Calu3 (cell line): Measurements from ENCODE around the gene PLD5. TPM values are rescaled to one million over a fixed set of nuclear protein-coding genes. Genes with fewer than 3 reads are reported as not detected.

Experiments
- BruUV-seq: library from RNA; stranded (reverse); fragments of 400-500 nt; replicated peaks from 2 replicates; lab custom pipeline; 2021; lab: Mats Ljungman, UMichigan
- CTCF ChIA-PET: fragments of 300-600 bp; sonication (Branson Sonifier 250); formaldehyde crosslinking; loops from one replicate; lab custom pipeline; 2022; ENCODE audit warnings: antibody characterized with exemption; lab: Charles Lee
- DNase-seq: peaks from one replicate; pipeline ENCODE4 v3.0.0; 2022
- H3K27ac Mint-ChIP-seq: one replicate; pipeline ENCODE4 v1.8.0; 2022; ENCODE audit warnings: mixed read lengths; ENCODE audit not compliant: unreplicated experiment
- H3K27me3 Mint-ChIP-seq: one replicate; pipeline ENCODE4 v1.8.0; 2022; ENCODE audit warnings: mixed read lengths; ENCODE audit not compliant: unreplicated experiment
- H3K36me3 Mint-ChIP-seq: one replicate; pipeline ENCODE4 v1.8.0; 2022; ENCODE audit warnings: mild to moderate bottlenecking, moderate library complexity, mixed read lengths; ENCODE audit not compliant: insufficient read depth, unreplicated experiment
- H3K4me1 Mint-ChIP-seq: one replicate; pipeline ENCODE4 v1.8.0; 2022; ENCODE audit warnings: mild to moderate bottlenecking, low read depth, mixed read lengths; ENCODE audit not compliant: unreplicated experiment
- H3K4me3 Mint-ChIP-seq: one replicate; pipeline ENCODE4 v1.8.0; 2022; ENCODE audit warnings: mild to moderate bottlenecking, low read depth, moderate library complexity, mixed read lengths; ENCODE audit not compliant: unreplicated experiment
- H3K9me3 Mint-ChIP-seq: one replicate; pipeline ENCODE4 v1.8.0; 2022; ENCODE audit warnings: low read depth, mixed read lengths; ENCODE audit not compliant: unreplicated experiment
- CTCF ChIP-seq: fragments of 200-600 bp; IDR thresholded peaks from one replicate; pipeline ENCODE4 v1.8.0; 2022; ENCODE audit warnings: antibody characterized with exemption; ENCODE audit not compliant: unreplicated experiment
- intact Hi-C: fragments of 100-400 bp; cut with micrococcal nuclease; formaldehyde crosslinking; loops from one replicate; pipeline ENCODE4 v1.10.0; 2022; ENCODE audit not compliant: unreplicated experiment
- total RNA-seq: library from RNA; stranded (reverse); gene quantifications from 2 replicates; pipeline ENCODE4 v1.2.3, GENCODE V29; 2022

PLD5 gene
- total RNA-seq, 1 experiment from 2014 or later = 2.4 TPM

DNA sequence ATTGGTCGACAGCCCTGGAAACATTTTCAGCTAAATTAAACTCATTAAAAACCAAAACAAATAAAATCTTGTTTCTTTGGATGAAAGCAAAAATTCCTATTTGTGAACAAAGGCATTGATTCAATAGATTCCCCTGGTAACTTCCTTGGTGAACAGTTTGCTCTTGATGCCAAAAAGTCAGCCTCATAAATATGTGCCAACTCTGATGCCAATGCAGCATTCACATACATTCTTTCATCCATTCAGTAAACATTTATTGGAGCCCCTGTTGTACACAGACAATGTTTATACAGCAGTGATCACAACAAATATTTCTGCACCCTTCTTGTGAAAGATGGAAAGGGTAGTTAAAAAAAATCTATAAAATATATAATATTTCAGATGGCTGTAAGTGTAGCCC lies 107.8 kb downstream of the PLD5 start:
- intact Hi-C loops = no loop called here
- no peak for DNase-seq
- H3K27ac Mint-ChIP-seq = no peak overlapping the region
- TF ChIP-seq CTCF = no peak
- CTCF ChIA-PET = no interaction called here
- no peaks in the 10 kb centered on the region for H3K36me3 Mint-ChIP-seq
- peaks cover 28% of the 10 kb centered on the region for H3K27me3 Mint-ChIP-seq
- no TSS peak for BruUV-seq
- no peaks in the 10 kb centered on the region for H3K4me1 Mint-ChIP-seq
- no peak overlapping the region for H3K4me3 Mint-ChIP-seq
- peaks cover 3% of the 10 kb centered on the region for H3K9me3 Mint-ChIP-seq

GRCh38 chr1:242412921-242413320 lies 111.6 kb downstream of the PLD5 start:
- intact Hi-C loops = no loop called here
- H3K36me3 Mint-ChIP-seq = no peaks in the 10 kb centered on the region
- TF ChIP-seq CTCF = no peak
- BruUV-seq = no TSS peak
- CTCF ChIA-PET = no interaction called here
- no peak for DNase-seq
- H3K27me3 Mint-ChIP-seq = peaks cover 20% of the 10 kb centered on the region
- H3K4me1 Mint-ChIP-seq = no peaks in the 10 kb centered on the region
- no peak overlapping the region for H3K27ac Mint-ChIP-seq
- H3K9me3 Mint-ChIP-seq = peaks cover 11% of the 10 kb centered on the region
- H3K4me3 Mint-ChIP-seq = no peak overlapping the region

DNA sequence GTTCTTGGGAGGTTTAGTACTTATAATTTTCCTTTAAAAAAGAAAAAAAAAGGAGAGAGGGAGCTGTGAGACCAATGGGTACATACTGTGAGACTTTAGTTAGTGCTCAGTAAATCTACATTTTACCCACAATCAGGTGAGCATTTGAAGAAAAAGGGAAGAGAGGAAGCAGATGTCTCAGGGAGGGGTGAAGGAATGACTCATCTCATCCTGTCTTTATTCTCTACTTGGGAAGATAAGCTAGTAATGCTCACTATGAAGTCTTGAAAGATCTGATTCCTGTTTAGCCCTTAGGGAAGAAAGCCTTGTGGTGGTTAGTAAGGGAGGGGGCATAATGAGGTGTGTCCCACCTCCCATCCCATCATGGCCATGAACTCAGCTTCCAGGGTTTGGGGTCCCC lies 112.6 kb downstream of the PLD5 start:
- intact Hi-C loops = no loop called here
- Mint-ChIP-seq H3K4me3 (no peak overlapping the region), H3K27ac (no peak overlapping the region), H3K27me3 (peaks cover 9% of the 10 kb centered on the region), H3K36me3 (no peaks in the 10 kb centered on the region), H3K4me1 (no peaks in the 10 kb centered on the region), H3K9me3 (peaks cover 11% of the 10 kb centered on the region)
- no TSS peak for BruUV-seq
- no peak for TF ChIP-seq CTCF
- CTCF ChIA-PET = interaction anchor here (0.6 to 0.7 kb wide), 2 partner anchors 9 to 522 kb away, joined by 3 read pairs; no protein-coding TSS in a partner anchor
- DNase-seq = no peak

DNA sequence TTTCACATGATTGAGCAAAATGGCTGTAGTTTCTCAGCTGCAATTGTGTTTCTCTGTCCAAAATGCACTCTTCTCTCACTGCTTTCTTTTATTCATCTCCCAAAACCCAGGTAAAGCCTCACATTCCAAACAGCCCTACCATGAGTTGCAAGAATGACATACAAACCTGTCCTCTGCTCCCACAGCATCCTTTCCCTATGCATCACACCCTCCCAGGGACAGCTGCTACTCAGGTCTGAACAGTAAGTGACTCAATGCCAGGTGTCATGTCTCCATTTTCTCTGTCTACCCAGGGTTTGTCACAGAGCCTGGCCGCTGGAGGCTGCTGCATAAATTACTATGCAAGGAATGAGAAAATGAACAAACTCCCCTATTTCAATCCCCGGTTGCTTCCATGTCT lies 118.5 kb downstream of the PLD5 start:
- CTCF ChIA-PET = no interaction called here
- no peak for TF ChIP-seq CTCF
- no peaks in the 10 kb centered on the region for H3K27me3 Mint-ChIP-seq
- H3K27ac Mint-ChIP-seq = no peak overlapping the region
- intact Hi-C loops = no loop called here
- H3K9me3 Mint-ChIP-seq = peaks cover 15% of the 10 kb centered on the region
- no peaks in the 10 kb centered on the region for H3K4me1 Mint-ChIP-seq
- no peak overlapping the region for H3K4me3 Mint-ChIP-seq
- no peaks in the 10 kb centered on the region for H3K36me3 Mint-ChIP-seq
- no peak for DNase-seq
- BruUV-seq = no TSS peak

DNA sequence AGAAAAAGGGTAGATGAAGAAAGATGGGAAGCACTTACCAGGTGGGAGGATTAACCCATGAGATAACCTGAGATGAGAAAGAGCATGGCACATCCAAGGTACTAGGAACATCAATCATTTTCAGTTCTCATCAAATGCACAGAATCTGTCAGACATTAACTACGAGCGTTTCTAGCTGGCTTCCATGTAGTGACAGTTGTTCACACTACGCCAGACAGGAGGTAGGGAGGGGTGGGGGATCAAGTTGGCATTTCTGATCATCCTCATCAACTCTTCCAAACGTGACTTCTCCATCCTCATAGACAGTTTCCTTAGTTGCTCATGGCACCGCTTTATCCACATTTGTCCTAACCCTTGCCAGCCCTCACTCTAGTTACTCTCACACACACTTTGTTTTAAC lies 120.2 kb downstream of the PLD5 start:
- no peak for TF ChIP-seq CTCF
- no peaks in the 10 kb centered on the region for H3K27me3 Mint-ChIP-seq
- no TSS peak for BruUV-seq
- no peak overlapping the region for H3K4me3 Mint-ChIP-seq
- H3K27ac Mint-ChIP-seq = no peak overlapping the region
- intact Hi-C loops = no loop called here
- H3K36me3 Mint-ChIP-seq = no peaks in the 10 kb centered on the region
- no peaks in the 10 kb centered on the region for H3K4me1 Mint-ChIP-seq
- H3K9me3 Mint-ChIP-seq = peaks cover 10% of the 10 kb centered on the region
- no peak for DNase-seq
- CTCF ChIA-PET = no interaction called here
